Heart right ventricle (tissue), 16 donors: Measurements from ENCODE around the gene SRGAP3. TPM values are rescaled to one million over a fixed set of nuclear protein-coding genes. Genes with fewer than 3 reads are reported as not detected.
"Not testable (repeated sequence)": the region's sequence is repeated elsewhere in the genome, so short reads cannot be mapped to it uniquely, and the experiment has no call there.

Experiments used
- ATAC-seq, 8 donors: fragments of 200-7000 bp; cut with Tn5 transposase; one replicate each; pipeline ENCODE4 v1.9.1; 2020; ENCODE audit warnings: mild to moderate bottlenecking in 8 of 8, moderate library complexity in 8 of 8, moderate number of reproducible peaks in 1 of 8
- DNase-seq, 2 donors: peaks; one replicate each; pipeline ENCODE4 v3.0.0-alpha.2; 2020
- H3K27ac ChIP-seq, 10 donors: fragments of 200-600 bp; sonication (generic) in 2 of 10; one replicate each; pipeline versions ENCODE4 v1.5.0 to v1.8.0; 2020 to 2022; ENCODE audit warnings: mild to moderate bottlenecking in 3 of 10
- H3K27me3 ChIP-seq, 7 donors: fragments of 200-600 bp; one replicate each; pipeline ENCODE4 v1.8.0; 2021 to 2022; ENCODE audit warnings: mild to moderate bottlenecking in 2 of 7
- H3K36me3 ChIP-seq, 9 donors: fragments of 200-600 bp; sonication (generic) in 1 of 9; one replicate each; pipeline versions ENCODE4 v1.5.0 to v1.8.0; 2020 to 2022; ENCODE audit warnings: mild to moderate bottlenecking in 2 of 9
- H3K4me1 ChIP-seq, 9 donors: fragments of 200-600 bp; sonication (generic) in 1 of 9; one replicate each; pipeline versions ENCODE4 v1.5.0 to v1.8.0; 2020 to 2022; ENCODE audit warnings: mild to moderate bottlenecking in 4 of 9
- H3K4me3 ChIP-seq, 10 donors: fragments of 200-600 bp; sonication (generic) in 2 of 10; one replicate each; pipeline versions ENCODE4 v1.5.0 to v1.8.0; 2020 to 2022; ENCODE audit warnings: mild to moderate bottlenecking in 7 of 10, moderate library complexity in 2 of 10
- H3K9me3 ChIP-seq, 11 donors: fragments of 200-600 bp in 10 of 11; sonication (generic) in 2 of 11; one replicate each; pipeline versions ENCODE4 v1.5.0 to v1.8.0; 2013 to 2022; ENCODE audit warnings: mild to moderate bottlenecking in 2 of 11, control low read depth in 1 of 11, moderate library complexity in 1 of 11
- CTCF ChIP-seq, 9 donors: fragments of 200-600 bp; sonication (generic) in 2 of 9; IDR thresholded peaks; one replicate each; pipeline versions ENCODE4 v1.5.0 to v1.8.0; 2021 to 2022; ENCODE audit warnings: antibody characterized with exemption in 9 of 9, mild to moderate bottlenecking in 5 of 9, moderate library complexity in 1 of 9
- WGBS, 2 donors: extraction: QIAGEN DNeasy Blood & Tissue Kit; methylation state at CpG; one replicate each; pipeline ENCODE4 v1.1.7; 2013; ENCODE audit warnings: inconsistent platforms in 1 of 2; 5-methylcytosine and 5-hydroxymethylcytosine counted together
- intact Hi-C, 10 donors: fragments of 100-400 bp; cut with DNase I; formaldehyde crosslinking; loops; one replicate each; pipeline versions ENCODE4 v1.11.1 to v1.14.2; 2022
- polyA plus RNA-seq, 2 donors: library from polyadenylated mRNA; stranded (reverse); fragments of 200-250 nt; gene quantifications; one replicate each; pipeline ENCODE4 v1.2.3, GENCODE V29; 2013
- total RNA-seq, 10 donors: library from RNA; stranded (reverse); fragmentation: NEBNext Ultra II Directional in 3 of 10; extraction: Animal tissue kit (Norgen Biotek cat#: 25700) in 3 of 10; gene quantifications; one replicate each; pipeline versions ENCODE4 v1.2.1 to v1.2.4, GENCODE V29; 2021 to 2023
- donor health status: Arrhythmogenic right ventricular cardiomyopathy.
- donor health status: ischemic (EF 13 %, LVEDD 7.1; RV severe dilation, severe dysfunction).
- donor health status: healthy with polysubstance abuse.
- donor health status: DM: no; HTN: yes; CAD: no.
- donor health status: DM: no; HTN: no; CAD: no.
- donor health status: ischemic (EF 25% LVEDD 6.9; RV normal size, moderate dysfunction).
- donor health status: ischemic (EF 25% LVEDD 5.7; RV mildly dilated, moderate dysfunction).
- donor health status: healthy.
- donor health status: DM: yes; HTN: yes; CAD: no.
- donor health status: Ischemic cardiomyopathy.
- donor health status: ischemic (EF 35%, LVEDD 5.7; RV mildly dilated, moderate dysfunction).
- donor health status: nonischemic (EF 11% LVEDD 7.7; RV severe dilation, severe dysfunction).
- donor health status: DM: yes; HTN: yes; CAD: no.
- donor health status: PGD.
- donor health status: ischemic (EF 29% LVEDD 5.4; RV normal size, mild dysfunction).
- donor health status: nonischemic (EF 23%, LVEDD 6.1; RV moderate dilation, normal function).

SRGAP3 gene
- total and polyA plus RNA-seq, 12 donors: 0.67 to 16.1 (median 10.6) TPM

GRCh38 chr3:9088441-9089353 lies 160.7 kb downstream of the SRGAP3 start:
- no peaks in the 10 kb centered on the region for H3K9me3 ChIP-seq
- H3K36me3 ChIP-seq: no peaks in the 10 kb centered on the region
- peak overlapping the region in 2 of 10 donors; percentile 20 to 38 for H3K27ac ChIP-seq
- DNase-seq: no peak
- H3K4me1 ChIP-seq: peaks cover 0 to 20% (median 8%) of the 10 kb centered on the region in 9 donors
- TF ChIP-seq CTCF (IDR thresholded peaks at IDR 0.05): no peak
- WGBS, 2 donors: 53 to 54% methylated on average over 11 to 12 of the region's 12 CpGs
- no peaks in the 10 kb centered on the region for H3K27me3 ChIP-seq
- peak in 3 of 8 donors; percentile 31 to 58 (median 48) for ATAC-seq
- intact Hi-C loops: no loop called here
- no peak overlapping the region for H3K4me3 ChIP-seq

GRCh38 chr3:9087831-9088413 lies 161.5 kb downstream of the SRGAP3 start:
- 71 to 81% methylated on average over 8 of the region's 8 CpGs for WGBS, 2 donors
- DNase-seq (no peak), ATAC-seq (peak; percentile 60 to 79 (median 70))
- intact Hi-C loops: no loop called here
- no peak for TF ChIP-seq CTCF (IDR thresholded peaks at IDR 0.05)
- Histone ChIP-seq H3K4me3 (no peak overlapping the region), H3K27me3 (no peaks in the 10 kb centered on the region), H3K27ac (peak overlapping the region in 2 of 10 donors; percentile 20 to 38), H3K9me3 (no peaks in the 10 kb centered on the region), H3K36me3 (no peaks in the 10 kb centered on the region), H3K4me1 (peaks cover 0 to 20% (median 8%) of the 10 kb centered on the region in 9 donors)

- DNase-seq, H3K27me3 ChIP-seq, H3K4me3 ChIP-seq, H3K9me3 ChIP-seq, intact Hi-C loops, H3K36me3 ChIP-seq, H3K27ac ChIP-seq, ATAC-seq: not testable (repeated sequence)
- 42 to 67% methylated on average over 2 of the region's 2 CpGs for WGBS, 2 donors
- peaks cover 0 to 20% (median 8%) of the 10 kb centered on the region in 9 donors for H3K4me1 ChIP-seq
Measured at GRCh38 chr3:9085428-9085827, 164.0 kb downstream of the SRGAP3 start.

- 98 to 100% methylated on average over 1 of the region's 1 CpG for WGBS, 2 donors
- Histone ChIP-seq H3K4me3 (no peak overlapping the region), H3K4me1 (no peaks in the 10 kb centered on the region), H3K36me3 (no peaks in the 10 kb centered on the region), H3K27ac (no peak overlapping the region), H3K9me3 (no peaks in the 10 kb centered on the region), H3K27me3 (no peaks in the 10 kb centered on the region)
- intact Hi-C loops: no loop called here
- no peak for ATAC-seq
- DNase-seq: no peak
- TF ChIP-seq CTCF (IDR thresholded peaks at IDR 0.05): no peak
Measured at GRCh38 chr3:9081184-9081818, 168.1 kb downstream of the SRGAP3 start.
